GM12873 (cell line): ENCODE data around the gene ZNF22.

ENCODE experiments used
- TF ChIP-seq, protein P1 (sequence below): IDR thresholded peaks from 2 replicates; pipeline ENCODE4 v1.5.1; 2012; ENCODE audit warnings: low read depth, mild to moderate bottlenecking, moderate library complexity, low read length, control low read depth; ENCODE audit not compliant: insufficient read depth; ENCODE audit errors: missing control alignments

The ZNF22 gene

DNA sequence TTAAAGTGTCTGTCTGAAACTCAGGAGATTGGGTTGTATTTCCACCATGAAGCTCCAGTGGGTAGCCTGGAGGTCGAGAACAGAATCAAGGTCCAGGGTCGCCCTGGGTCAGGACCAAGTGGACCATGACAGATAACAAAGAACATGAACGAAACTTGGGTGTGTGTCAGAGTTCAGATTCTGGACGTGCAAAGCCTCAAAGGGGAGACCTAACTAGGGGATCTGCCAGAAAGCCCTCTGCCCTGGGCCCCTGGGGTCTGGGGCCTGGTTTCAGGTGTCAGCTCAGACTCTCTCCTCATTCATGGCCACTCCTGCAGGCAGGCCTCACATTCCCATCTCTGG lies 39.5 kb upstream of the ZNF22 start:
- TF ChIP-seq, protein P1, sequence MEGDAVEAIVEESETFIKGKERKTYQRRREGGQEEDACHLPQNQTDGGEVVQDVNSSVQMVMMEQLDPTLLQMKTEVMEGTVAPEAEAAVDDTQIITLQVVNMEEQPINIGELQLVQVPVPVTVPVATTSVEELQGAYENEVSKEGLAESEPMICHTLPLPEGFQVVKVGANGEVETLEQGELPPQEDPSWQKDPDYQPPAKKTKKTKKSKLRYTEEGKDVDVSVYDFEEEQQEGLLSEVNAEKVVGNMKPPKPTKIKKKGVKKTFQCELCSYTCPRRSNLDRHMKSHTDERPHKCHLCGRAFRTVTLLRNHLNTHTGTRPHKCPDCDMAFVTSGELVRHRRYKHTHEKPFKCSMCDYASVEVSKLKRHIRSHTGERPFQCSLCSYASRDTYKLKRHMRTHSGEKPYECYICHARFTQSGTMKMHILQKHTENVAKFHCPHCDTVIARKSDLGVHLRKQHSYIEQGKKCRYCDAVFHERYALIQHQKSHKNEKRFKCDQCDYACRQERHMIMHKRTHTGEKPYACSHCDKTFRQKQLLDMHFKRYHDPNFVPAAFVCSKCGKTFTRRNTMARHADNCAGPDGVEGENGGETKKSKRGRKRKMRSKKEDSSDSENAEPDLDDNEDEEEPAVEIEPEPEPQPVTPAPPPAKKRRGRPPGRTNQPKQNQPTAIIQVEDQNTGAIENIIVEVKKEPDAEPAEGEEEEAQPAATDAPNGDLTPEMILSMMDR: no peak

DNA sequence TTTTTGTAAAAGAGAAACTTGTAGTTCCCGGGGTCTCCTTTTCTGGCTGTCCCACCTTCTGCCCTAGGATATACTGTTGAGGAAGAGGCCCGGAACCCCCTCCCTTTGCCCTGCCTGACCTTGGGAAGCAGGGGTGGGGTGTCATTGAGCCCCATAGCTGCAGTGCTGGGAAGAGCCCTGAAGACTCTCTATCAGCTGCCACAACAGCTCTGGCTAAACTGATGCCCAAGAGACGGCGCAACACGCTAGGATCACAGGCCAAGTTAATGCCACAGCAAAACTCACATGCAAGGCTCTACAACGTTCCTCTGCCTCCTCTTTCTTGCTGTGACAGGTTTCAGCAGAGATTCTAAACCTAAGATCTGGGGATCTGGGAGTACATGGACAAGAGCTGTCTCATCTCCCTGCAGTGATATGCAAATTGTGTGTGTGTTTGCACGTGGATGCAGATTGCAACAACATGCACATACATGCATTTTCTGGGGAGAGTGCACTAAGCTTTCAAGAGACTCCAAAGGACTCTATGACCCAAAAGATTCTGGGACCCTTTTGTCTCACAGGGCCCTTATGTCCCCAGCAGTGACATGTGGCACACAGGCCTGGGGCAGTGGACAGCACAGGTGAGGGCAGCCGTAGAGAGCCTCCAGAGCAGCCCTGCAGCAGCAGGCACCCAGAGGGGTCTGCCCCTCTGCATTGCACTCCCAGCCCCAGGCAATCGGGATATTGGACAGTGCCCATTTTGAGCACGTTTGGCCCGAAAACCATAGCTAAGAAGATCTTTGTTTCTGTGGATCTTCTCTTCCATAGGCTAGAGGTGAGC lies 38.6 kb upstream of the ZNF22 start:
- TF ChIP-seq, protein P1: no peak

DNA sequence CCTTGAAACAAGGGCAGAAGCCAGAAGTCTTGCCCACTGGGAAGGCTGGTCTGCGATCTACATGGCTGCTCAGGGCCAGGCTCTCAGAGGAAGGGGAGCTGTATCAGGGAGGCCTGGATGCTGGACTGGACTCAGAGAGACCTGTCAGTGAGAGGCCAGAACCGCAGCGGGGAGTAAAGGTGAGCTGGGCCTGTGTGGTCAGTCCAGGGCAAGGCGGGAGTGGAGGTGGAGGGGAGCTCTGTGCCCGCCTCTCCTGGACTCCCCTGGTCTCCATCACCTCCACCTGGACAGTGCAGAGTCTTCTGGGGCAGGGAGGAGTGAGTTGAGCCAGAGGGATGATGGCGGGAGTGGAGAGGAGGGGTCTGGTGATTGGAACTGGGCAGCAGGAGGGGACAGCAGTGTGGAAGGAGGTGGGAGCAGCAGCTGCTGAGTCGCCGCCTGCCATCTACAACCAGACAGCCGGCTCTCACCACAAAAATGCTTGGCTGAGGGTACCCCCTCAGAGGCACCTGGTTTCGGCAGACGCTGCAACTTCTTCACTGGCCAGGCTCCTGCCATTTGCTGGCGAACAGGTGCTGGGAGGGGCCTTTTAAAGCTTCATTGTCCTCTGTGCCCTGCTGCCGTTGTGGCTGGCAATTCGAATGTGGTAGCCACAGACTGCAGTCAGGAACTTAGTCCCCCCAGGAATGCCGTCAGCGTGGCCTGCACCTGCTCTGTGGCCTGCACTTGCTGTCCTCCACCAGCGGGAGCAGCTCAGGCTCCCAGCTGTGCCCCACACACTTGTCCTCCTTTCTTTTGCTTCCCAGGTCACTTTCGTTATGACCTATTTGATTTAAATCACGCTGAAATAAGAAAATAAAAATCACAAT lies 37.6 kb upstream of the ZNF22 start:
- TF ChIP-seq, protein P1: peak; percentile 59

DNA sequence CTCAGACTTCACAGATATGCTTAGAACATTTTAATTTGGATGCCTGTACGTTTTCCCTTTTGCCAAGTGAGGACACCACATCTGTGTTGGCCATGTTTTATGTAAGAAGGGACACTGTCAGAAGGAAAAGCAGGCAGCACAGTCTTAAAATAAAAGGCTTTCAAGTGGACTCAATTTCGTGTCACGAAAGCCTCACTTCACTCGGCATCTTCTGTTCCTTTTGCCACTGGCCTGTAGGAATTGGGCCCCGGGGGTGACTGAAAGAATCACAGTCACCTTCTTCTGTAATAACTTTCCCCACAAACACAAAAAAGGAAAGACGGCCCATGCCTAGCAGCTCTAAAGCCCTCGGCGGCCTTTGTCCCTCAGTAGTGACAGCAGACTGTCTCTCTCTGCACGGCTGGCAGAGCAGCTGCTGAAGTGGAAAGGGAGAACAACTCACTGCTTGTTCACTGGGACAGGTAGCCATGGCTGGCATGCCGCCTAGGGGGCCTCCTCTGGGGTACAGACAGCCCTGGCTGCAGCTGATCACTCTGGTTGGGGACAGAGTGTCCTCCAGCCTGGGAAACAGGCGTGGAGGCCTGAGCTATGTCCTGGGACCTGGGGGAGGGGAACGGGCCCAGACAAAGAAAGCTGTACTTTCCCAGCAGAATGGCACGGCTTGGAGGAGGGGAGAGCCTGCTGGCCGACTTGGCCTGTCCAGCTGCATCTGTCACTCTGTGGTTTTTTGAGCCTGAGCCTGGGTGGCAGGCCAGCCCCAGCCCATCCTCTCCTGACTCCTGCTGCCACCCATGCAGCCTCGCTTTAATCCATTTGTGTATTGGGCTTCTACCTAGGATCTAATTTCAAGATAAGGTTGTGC lies 36.7 kb upstream of the ZNF22 start:
- TF ChIP-seq, protein P1: no peak

DNA sequence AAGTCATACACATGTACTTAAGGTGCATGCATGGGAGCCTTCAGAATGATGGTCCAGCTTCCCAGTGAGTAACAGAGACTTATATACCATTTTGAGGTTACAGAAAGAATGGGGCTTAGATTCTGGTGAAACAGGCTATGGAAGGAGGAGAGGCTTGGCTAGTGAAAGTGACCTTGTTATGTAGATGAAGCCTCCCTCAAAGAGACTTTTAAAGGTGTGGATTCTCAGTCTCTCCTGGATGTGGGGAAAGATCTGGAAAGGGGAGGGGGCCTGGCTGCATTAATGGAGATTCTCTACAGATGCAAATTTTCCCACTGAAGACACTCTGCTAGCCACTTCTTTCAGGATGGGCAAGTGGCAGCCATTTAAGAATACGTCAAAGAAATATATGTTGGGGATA lies 35.6 kb upstream of the ZNF22 start:
- TF ChIP-seq, protein P1: no peak

DNA sequence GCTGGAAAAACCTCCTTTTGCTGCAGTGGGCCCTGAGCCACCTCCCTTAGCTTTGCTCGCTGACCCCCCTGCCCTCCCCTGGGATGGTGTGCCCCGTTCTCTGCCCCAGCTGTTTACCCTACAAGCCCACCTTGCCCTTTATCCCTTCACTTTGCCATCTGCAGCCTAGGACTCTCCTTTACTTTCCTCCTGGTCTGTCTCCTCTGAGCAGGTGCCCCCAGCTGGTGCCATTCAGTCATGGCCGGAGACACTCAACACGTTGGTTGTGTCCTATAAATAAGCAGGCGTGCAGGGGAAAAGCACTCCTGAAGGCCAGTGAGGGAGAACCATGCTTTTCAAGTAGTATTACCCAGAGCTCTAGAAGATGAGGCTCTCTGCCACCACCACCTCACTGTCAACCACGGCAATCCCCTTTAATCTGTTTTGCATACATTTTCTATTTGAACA lies 35.0 kb upstream of the ZNF22 start:
- TF ChIP-seq, protein P1: peak; percentile 3
